GM21786 (cell line): Measurements from ENCODE around the gene NDUFA12.
"Not testable (repeated sequence)": the region's sequence is repeated elsewhere in the genome, so short reads cannot be mapped to it uniquely, and the experiment has no call there.

Experiments
- ATAC-seq: cut with Tn5 transposase; IDR thresholded peaks from one replicate; pipeline ENCODE4 v1.9.1; 2021; ENCODE audit not compliant: unreplicated experiment

The NDUFA12 gene

GRCh38 chr12:95003213-95003920, at the start of gene NDUFA12:
Gene NDUFA12, minus strand, starts transcription at chr12:95003697. Its CDS starts 17 bp downstream, at chr12:95003680.
- ATAC-seq: peak; percentile 99

- ATAC-seq: no peak
Observed at GRCh38 chr12:95051241-95051640, 47.7 kb upstream of the NDUFA12 start.

GRCh38 chr12:95037906-95038305, 34.4 kb upstream of the NDUFA12 start:
- ATAC-seq: no peak

- no peak for ATAC-seq
Observed at GRCh38 chr12:95034750-95035149, 31.3 kb upstream of the NDUFA12 start.

- ATAC-seq: no peak
Observed at GRCh38 chr12:95022477-95022876, 19.0 kb upstream of the NDUFA12 start.

GRCh38 chr12:95017482-95017881, 14.0 kb upstream of the NDUFA12 start:
- no peak for ATAC-seq

GRCh38 chr12:95016120-95016519, 12.6 kb upstream of the NDUFA12 start:
- ATAC-seq: no peak

- ATAC-seq: no peak
Observed at GRCh38 chr12:95014554-95014953, 11.1 kb upstream of the NDUFA12 start.

GRCh38 chr12:95006206-95006605, 2.7 kb upstream of the NDUFA12 start:
- ATAC-seq: no peak

- ATAC-seq: no peak
Observed at GRCh38 chr12:95004610-95005009, 1.1 kb upstream of the NDUFA12 start.

- ATAC-seq: no peak
Observed at GRCh38 chr12:95003921-95004272, 400 bp upstream of the NDUFA12 start.

- ATAC-seq: no peak
Observed at GRCh38 chr12:95002754-95003153, 743 bp downstream of the NDUFA12 start.

GRCh38 chr12:94998326-94998725, 5.2 kb downstream of the NDUFA12 start:
- ATAC-seq: no peak

GRCh38 chr12:94997726-94998125, 5.8 kb downstream of the NDUFA12 start:
- no peak for ATAC-seq

GRCh38 chr12:94997061-94997460, 6.4 kb downstream of the NDUFA12 start:
- no peak for ATAC-seq

- no peak for ATAC-seq
Observed at GRCh38 chr12:94994312-94994711, 9.2 kb downstream of the NDUFA12 start.

- not testable (repeated sequence) for ATAC-seq
Observed at GRCh38 chr12:94993855-94994254, 9.6 kb downstream of the NDUFA12 start.

GRCh38 chr12:94990222-94990621, 13.3 kb downstream of the NDUFA12 start:
- ATAC-seq: no peak

- ATAC-seq: no peak
Observed at GRCh38 chr12:94988471-94988870, 15.0 kb downstream of the NDUFA12 start.

GRCh38 chr12:94987801-94988200, 15.7 kb downstream of the NDUFA12 start:
- ATAC-seq: no peak

GRCh38 chr12:94987076-94987669, 16.3 kb downstream of the NDUFA12 start:
- no peak for ATAC-seq

GRCh38 chr12:94985099-94985498, 18.4 kb downstream of the NDUFA12 start:
- ATAC-seq: not testable (repeated sequence)

- no peak for ATAC-seq
Observed at GRCh38 chr12:94983321-94983720, 20.2 kb downstream of the NDUFA12 start.
